ENCODE measurements around the gene TNIK. TPM values are rescaled to one million over a fixed set of nuclear protein-coding genes. Genes with fewer than 3 reads are reported as not detected.

Gene TNIK
- total and polyA plus RNA-seq, 8 donors: 2.1 to 40.2 (median 10.1) TPM

DNA sequence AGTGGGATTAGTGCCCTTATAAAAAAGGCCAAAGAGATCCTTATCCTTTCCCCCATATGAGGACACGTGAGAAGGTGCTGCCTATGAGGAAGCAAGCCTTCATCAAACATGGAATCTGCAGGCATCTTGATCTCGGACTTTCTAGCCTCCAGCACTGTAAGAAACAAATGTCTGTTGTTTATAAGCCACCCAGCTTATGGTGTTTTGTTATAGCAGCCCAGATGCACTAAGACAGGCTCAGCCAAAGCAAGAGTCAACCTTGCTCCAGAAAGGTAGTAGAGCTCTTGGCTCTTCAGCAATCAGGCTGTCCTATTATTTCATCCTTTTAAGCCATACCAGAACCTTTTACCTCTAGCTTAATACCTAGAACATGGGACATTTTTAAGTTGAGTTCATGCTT lies 12.3 kb upstream of the TNIK start:
- Histone ChIP-seq H3K9me3 (no peaks in the 10 kb centered on the region), H3K27me3 (no peaks in the 10 kb centered on the region), H3K27ac (no peak overlapping the region), H3K4me1 (no peaks in the 10 kb centered on the region), H3K36me3 (no peaks in the 10 kb centered on the region), H3K4me3 (no peak overlapping the region)
- no peak for TF ChIP-seq POLR2AphosphoS5 (IDR thresholded peaks at IDR 0.05)
- 75 to 90% (median 83%) methylated on average over 2 of the region's 2 CpGs for WGBS, 5 donors
- no peak for DNase-seq
- intact Hi-C loops (cut with DNase I; ENCODE audit: low total_unique reads): no loop called here

DNA sequence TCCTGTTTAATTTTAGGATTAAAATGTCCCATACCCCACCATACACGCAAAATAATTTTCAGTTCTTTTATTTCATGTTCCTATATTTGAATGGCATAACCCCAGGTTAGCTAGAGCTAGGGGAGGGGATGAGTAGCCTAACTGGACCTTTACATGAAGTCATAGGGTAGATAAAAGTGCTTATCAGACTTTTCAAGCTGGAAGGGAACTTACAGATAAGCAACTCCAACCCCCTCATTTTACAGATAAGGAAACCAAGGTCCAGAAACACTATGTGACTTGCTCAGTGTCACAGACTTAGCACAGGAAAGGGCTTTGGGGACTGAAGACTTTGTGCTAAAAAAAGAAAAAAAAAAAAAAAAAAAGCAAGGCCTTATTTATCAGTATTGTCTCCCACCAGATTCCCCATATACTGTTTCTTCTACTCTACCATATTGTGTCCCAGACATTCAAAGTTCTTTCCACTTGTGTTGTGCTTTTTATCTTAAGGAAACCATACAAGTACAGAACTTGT lies 10.6 kb upstream of the TNIK start:
- 80 to 89% (median 86%) methylated on average over 1 of the region's 1 CpG for WGBS, 5 donors
- DNase-seq: no peak
- H3K9me3 ChIP-seq: no peaks in the 10 kb centered on the region
- intact Hi-C loops (cut with DNase I; ENCODE audit: low total_unique reads): no loop called here
- H3K27me3 ChIP-seq: no peaks in the 10 kb centered on the region
- no peaks in the 10 kb centered on the region for H3K36me3 ChIP-seq
- H3K4me3 ChIP-seq: no peak overlapping the region
- no peak overlapping the region for H3K27ac ChIP-seq
- TF ChIP-seq POLR2A (IDR thresholded peaks at IDR 0.05): no peak
- TF ChIP-seq POLR2AphosphoS5 (IDR thresholded peaks at IDR 0.05): no peak
- no peak for TF ChIP-seq EP300 (IDR thresholded peaks at IDR 0.05)
- TF ChIP-seq, protein P1, sequence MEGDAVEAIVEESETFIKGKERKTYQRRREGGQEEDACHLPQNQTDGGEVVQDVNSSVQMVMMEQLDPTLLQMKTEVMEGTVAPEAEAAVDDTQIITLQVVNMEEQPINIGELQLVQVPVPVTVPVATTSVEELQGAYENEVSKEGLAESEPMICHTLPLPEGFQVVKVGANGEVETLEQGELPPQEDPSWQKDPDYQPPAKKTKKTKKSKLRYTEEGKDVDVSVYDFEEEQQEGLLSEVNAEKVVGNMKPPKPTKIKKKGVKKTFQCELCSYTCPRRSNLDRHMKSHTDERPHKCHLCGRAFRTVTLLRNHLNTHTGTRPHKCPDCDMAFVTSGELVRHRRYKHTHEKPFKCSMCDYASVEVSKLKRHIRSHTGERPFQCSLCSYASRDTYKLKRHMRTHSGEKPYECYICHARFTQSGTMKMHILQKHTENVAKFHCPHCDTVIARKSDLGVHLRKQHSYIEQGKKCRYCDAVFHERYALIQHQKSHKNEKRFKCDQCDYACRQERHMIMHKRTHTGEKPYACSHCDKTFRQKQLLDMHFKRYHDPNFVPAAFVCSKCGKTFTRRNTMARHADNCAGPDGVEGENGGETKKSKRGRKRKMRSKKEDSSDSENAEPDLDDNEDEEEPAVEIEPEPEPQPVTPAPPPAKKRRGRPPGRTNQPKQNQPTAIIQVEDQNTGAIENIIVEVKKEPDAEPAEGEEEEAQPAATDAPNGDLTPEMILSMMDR (IDR thresholded peaks at IDR 0.05): no peak
- H3K4me1 ChIP-seq: no peaks in the 10 kb centered on the region

DNA sequence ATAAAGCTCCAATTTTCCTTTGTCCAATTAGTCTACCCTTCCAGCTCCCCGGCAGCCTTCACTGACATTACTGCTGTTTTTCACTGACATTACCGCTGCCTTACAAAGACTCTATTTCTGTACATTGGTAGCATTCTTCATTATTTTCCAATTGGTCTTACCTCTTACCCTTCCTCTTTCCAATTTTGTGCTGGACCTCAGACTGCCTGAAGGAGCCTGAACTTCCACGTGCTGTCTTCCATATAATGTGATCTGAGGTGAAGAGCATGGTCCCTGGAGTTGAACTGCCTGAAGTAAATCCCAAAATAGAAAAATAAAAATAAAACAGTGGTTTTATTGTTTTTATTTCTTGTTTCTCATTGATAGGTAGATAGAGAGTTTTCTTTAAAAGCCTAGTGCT lies 9.2 kb upstream of the TNIK start:
- 90 to 98% (median 95%) methylated on average over 3 of the region's 3 CpGs for WGBS, 5 donors
- no peaks in the 10 kb centered on the region for H3K9me3 ChIP-seq
- intact Hi-C loops (cut with DNase I; ENCODE audit: low total_unique reads): no loop called here
- no peaks in the 10 kb centered on the region for H3K36me3 ChIP-seq
- H3K4me1 ChIP-seq: no peaks in the 10 kb centered on the region
- no peaks in the 10 kb centered on the region for H3K27me3 ChIP-seq
- DNase-seq: no peak
- TF ChIP-seq, protein P1 (IDR thresholded peaks at IDR 0.05): no peak
- TF ChIP-seq POLR2A (IDR thresholded peaks at IDR 0.05) (no peak), EP300 (IDR thresholded peaks at IDR 0.05) (no peak), POLR2AphosphoS5 (IDR thresholded peaks at IDR 0.05) (no peak)
- H3K4me3 ChIP-seq: no peak overlapping the region
- H3K27ac ChIP-seq: no peak overlapping the region

DNA sequence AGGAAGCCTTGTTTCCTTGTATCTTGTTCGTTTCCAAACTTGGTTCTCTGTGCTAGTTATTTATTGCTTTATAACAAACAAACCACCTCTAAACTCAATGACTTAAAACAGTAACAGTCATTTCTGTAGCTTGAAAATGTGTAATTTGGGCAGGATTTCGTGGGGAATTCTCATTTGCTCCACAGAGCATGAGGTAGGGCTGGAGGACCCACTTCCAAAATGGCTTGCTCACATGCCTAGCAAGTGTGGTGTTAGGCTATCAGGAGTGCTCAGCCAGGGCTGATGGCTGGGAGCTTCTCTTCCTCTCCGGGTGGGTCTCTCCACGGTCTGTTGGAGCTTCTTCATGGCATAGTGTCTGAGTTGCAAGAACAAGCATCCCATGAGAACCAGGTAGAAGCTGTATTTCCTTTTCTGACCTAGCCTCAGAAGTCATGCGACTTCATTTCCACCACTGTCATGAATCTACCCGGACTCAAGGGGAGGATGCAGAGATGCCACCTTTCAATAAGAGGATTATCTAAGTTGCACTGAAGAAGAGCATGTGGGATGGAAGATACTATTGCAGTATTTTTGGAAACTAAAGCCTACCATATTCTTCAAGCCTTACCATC lies 8.2 kb upstream of the TNIK start:
- 84 to 93% (median 91%) methylated on average over 6 of the region's 6 CpGs for WGBS, 5 donors
- Histone ChIP-seq H3K27me3 (no peaks in the 10 kb centered on the region), H3K36me3 (no peaks in the 10 kb centered on the region), H3K27ac (no peak overlapping the region), H3K4me3 (no peak overlapping the region), H3K4me1 (no peaks in the 10 kb centered on the region), H3K9me3 (no peaks in the 10 kb centered on the region)
- intact Hi-C loops (cut with DNase I; ENCODE audit: low total_unique reads): no loop called here
- no peak for DNase-seq
- TF ChIP-seq POLR2A (IDR thresholded peaks at IDR 0.05): no peak
- TF ChIP-seq POLR2AphosphoS5 (IDR thresholded peaks at IDR 0.05): no peak
- TF ChIP-seq, protein P1 (IDR thresholded peaks at IDR 0.05): no peak
- no peak for TF ChIP-seq EP300 (IDR thresholded peaks at IDR 0.05)

DNA sequence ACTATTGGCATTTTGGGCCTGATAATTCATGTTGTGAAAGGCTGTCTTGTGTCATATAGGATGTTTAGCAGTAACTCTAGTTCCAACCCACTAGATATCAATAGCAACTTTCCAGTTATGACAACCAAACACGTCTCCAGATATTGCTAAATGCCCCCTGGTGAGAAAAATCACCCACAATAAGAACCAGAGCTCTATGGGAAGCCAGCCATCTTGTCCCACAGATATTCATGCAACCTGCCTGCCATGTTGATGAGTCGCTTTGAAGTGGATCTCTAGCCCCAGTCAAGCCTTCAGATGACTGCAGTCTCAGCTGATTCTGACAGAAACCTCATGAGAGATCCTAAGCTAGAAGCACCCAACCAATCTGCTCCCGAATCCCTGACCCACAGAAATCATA lies 5.6 kb upstream of the TNIK start:
- TF ChIP-seq POLR2AphosphoS5 (IDR thresholded peaks at IDR 0.05) (no peak), EP300 (IDR thresholded peaks at IDR 0.05) (no peak), POLR2A (IDR thresholded peaks at IDR 0.05) (no peak)
- TF ChIP-seq, protein P1 (IDR thresholded peaks at IDR 0.05): no peak
- Histone ChIP-seq H3K4me3 (no peak overlapping the region), H3K27me3 (no peaks in the 10 kb centered on the region), H3K27ac (no peak overlapping the region), H3K4me1 (peaks cover 0 to 12% (median 8%) of the 10 kb centered on the region in 4 donors), H3K36me3 (no peaks in the 10 kb centered on the region), H3K9me3 (no peaks in the 10 kb centered on the region)
- DNase-seq: no peak
- intact Hi-C loops (cut with DNase I; ENCODE audit: low total_unique reads): no loop called here
- WGBS, 5 donors: 87 to 91% (median 88%) methylated on average over 3 of the region's 3 CpGs

Data from stomach (tissue), 9 donors.